Tibial nerve (tissue), 4 donors: Measurements from ENCODE around the gene NOTCH3. TPM values are rescaled to one million over a fixed set of nuclear protein-coding genes. Genes with fewer than 3 reads are reported as not detected.
A peak's percentile ranks its signal among the peaks of the same experiment; 100 is the strongest.

Source experiments
- DNase-seq, 2 donors: peaks; one replicate each; pipeline ENCODE4 v3.0.0-alpha.2; 2019; ENCODE audit warnings: low spot score in 2 of 2
- H3K27ac ChIP-seq, 4 donors: fragments of 200-600 bp; sonication (generic) in 3 of 4; one replicate each; pipeline ENCODE4 v1.5.1; 2017 to 2019; ENCODE audit warnings: mild to moderate bottlenecking in 1 of 4
- H3K27me3 ChIP-seq, 2 donors: fragments of 200-600 bp; sonication (generic) in 1 of 2; one replicate each; pipeline versions ENCODE4 v1.5.1 to v1.6.0; 2017 to 2019
- H3K36me3 ChIP-seq, 3 donors: fragments of 200-600 bp; sonication (generic); one replicate each; pipeline ENCODE4 v1.5.1; 2018 to 2019
- H3K4me1 ChIP-seq, 4 donors: fragments of 200-600 bp; sonication (generic) in 3 of 4; one replicate each; pipeline ENCODE4 v1.5.1; 2017 to 2019
- H3K4me3 ChIP-seq, 4 donors: fragments of 200-600 bp; sonication (generic) in 3 of 4; one replicate each; pipeline ENCODE4 v1.5.1; 2017 to 2019; ENCODE audit warnings: mild to moderate bottlenecking in 1 of 4, moderate library complexity in 1 of 4
- H3K9me3 ChIP-seq, 4 donors: fragments of 200-600 bp; sonication (generic) in 3 of 4; one replicate each; pipeline ENCODE4 v1.5.1; 2017 to 2019
- CTCF ChIP-seq, 5 experiments: fragments of 200-600 bp in 3 of 5; fragments of 450-650 bp in 2 of 5; sonication (generic) in 3 of 5; IDR thresholded peaks; one replicate each; pipeline ENCODE4 v1.5.1; 2016 to 2019; ENCODE audit warnings: antibody characterized with exemption in 5 of 5, mild to moderate bottlenecking in 3 of 5, moderate library complexity in 2 of 5
- EP300 ChIP-seq, 2 donors: sonication (generic); formaldehyde crosslinking; IDR thresholded peaks; one replicate each; pipeline ENCODE4 v1.6.1; 2017; ENCODE audit warnings: antibody characterized with exemption in 2 of 2, mild to moderate bottlenecking in 1 of 2
- POLR2A ChIP-seq, 2 donors: fragments of 450-650 bp; IDR thresholded peaks; one replicate each; pipeline ENCODE4 v1.6.1; 2017; ENCODE audit warnings: antibody characterized with exemption in 2 of 2, mild to moderate bottlenecking in 2 of 2, moderate library complexity in 2 of 2
- WGBS, 2 donors: methylation state at CpG; one replicate each; pipeline ENCODE4 v1.1.5; 2018; 5-methylcytosine and 5-hydroxymethylcytosine counted together
- total RNA-seq, 4 donors: library from RNA; depleted of rRNA; stranded (reverse); fragments of >200 nt; gene quantifications; one replicate each; pipeline ENCODE4 v1.1.0, GENCODE V29; 2016

NOTCH3 gene
- total RNA-seq, 4 donors from 2014 or later: 34.3 to 86.1 (median 53.2) TPM

GRCh38 chr19:15115080-15115479 is 85.7 kb downstream of the NOTCH3 start:
- H3K4me3 ChIP-seq: no peak overlapping the region
- WGBS, 2 donors: 31 to 54% methylated on average over 9 to 12 of the region's 13 CpGs
- no peaks in the 10 kb centered on the region for H3K27me3 ChIP-seq
- peak; percentile 45 to 48 for DNase-seq
- H3K4me1 ChIP-seq: peaks cover 0 to 19% (median 4%) of the 10 kb centered on the region in 4 donors
- peaks cover 3 to 99% (median 22%) of the 10 kb centered on the region in 3 donors for H3K36me3 ChIP-seq
- no peaks in the 10 kb centered on the region for H3K9me3 ChIP-seq
- H3K27ac ChIP-seq: peak overlapping the region in 2 of 4 donors; percentile 52 to 77
- no peak for TF ChIP-seq POLR2A (IDR thresholded peaks at IDR 0.05)
- no peak for TF ChIP-seq CTCF (IDR thresholded peaks at IDR 0.05)
- peak in 1 of 2 donors; percentile 8 for TF ChIP-seq EP300 (IDR thresholded peaks at IDR 0.05)

GRCh38 chr19:15114153-15114540 is 86.6 kb downstream of the NOTCH3 start:
- no peak for TF ChIP-seq POLR2A (IDR thresholded peaks at IDR 0.05)
- no peak for TF ChIP-seq CTCF (IDR thresholded peaks at IDR 0.05)
- TF ChIP-seq EP300 (IDR thresholded peaks at IDR 0.05): no peak
- H3K9me3 ChIP-seq: no peaks in the 10 kb centered on the region
- H3K4me1 ChIP-seq: peaks cover 0 to 28% (median 4%) of the 10 kb centered on the region in 4 donors
- H3K4me3 ChIP-seq: no peak overlapping the region
- no peaks in the 10 kb centered on the region for H3K27me3 ChIP-seq
- peaks cover 3 to 99% (median 20%) of the 10 kb centered on the region in 3 donors for H3K36me3 ChIP-seq
- 64 to 76% methylated on average over 4 to 7 of the region's 7 CpGs for WGBS, 2 donors
- peak overlapping the region in 1 of 4 donors; percentile 1 for H3K27ac ChIP-seq
- no peak for DNase-seq

DNA sequence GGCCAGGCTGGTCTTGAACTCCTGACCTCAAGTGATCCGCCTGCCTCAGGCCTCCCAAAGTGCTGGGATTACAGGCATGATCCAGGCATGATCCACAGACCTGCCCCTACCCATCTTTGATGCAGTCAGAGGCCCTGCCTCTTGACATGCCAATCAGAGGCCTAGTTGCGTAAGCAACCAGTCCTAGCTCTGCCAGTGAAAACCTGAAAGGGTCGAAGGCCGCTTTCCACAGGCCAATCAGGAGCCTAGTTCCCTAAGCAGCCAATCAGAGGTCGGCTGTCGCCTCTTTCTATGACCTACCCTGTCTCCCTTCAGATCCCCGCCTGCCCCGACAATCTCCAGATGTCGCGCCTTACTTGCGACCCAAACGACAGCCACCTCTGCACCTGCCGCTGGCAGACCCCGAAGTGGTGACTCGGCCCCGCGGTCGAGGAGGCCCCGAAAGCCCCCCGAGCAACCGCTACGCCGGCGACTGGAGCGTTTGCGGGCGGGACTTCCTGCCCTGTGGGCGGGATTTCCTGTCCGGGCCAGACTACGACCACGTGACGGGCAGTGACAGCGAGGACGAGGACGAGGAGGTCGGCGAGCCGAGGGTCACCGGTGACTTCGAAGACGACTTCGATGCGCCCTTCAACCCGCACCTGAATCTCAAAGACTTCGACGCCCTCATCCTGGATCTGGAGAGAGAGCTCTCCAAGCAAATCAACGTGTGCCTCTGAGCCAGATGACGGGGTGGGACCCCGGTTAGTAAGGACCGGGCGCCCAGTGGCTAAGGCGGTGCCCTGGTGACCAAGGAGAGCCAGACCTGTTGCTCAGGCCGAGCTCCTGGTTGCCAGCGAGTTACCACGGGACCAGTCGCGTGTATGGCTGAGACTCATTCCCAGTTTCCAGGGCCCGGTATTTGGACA is 87.3 kb downstream of the NOTCH3 start:
- Histone ChIP-seq H3K36me3 (peaks cover 3 to 97% (median 15%) of the 10 kb centered on the region in 3 donors), H3K27me3 (no peaks in the 10 kb centered on the region), H3K27ac (no peak overlapping the region), H3K4me1 (peaks cover 0 to 35% (median 5%) of the 10 kb centered on the region in 4 donors), H3K9me3 (no peaks in the 10 kb centered on the region), H3K4me3 (no peak overlapping the region)
- DNase-seq: no peak
- no peak for TF ChIP-seq EP300 (IDR thresholded peaks at IDR 0.05)
- TF ChIP-seq CTCF (IDR thresholded peaks at IDR 0.05): no peak
- no peak for TF ChIP-seq POLR2A (IDR thresholded peaks at IDR 0.05)
- WGBS, 2 donors: 88 to 94% methylated on average over 50 to 57 of the region's 58 CpGs

DNA sequence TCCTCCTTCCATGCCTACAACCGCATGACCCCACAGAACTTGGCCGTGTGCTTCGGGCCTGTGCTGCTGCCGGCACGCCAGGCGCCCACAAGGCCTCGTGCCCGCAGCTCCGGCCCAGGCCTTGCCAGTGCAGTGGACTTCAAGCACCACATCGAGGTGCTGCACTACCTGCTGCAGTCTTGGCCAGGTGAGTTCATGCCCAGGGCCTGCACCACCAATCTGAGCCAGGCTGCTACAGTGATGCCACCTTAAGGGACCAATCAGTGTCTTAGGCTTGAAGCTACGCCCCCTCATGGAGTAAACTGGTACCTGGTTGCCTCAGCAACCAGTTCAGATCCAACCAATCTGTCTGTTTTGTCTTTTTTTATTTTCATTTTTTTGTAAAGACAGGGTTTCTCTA is 88.4 kb downstream of the NOTCH3 start:
- WGBS, 2 donors: 87 to 96% methylated on average over 11 of the region's 11 CpGs
- no peak for TF ChIP-seq CTCF (IDR thresholded peaks at IDR 0.05)
- no peak for TF ChIP-seq POLR2A (IDR thresholded peaks at IDR 0.05)
- TF ChIP-seq EP300 (IDR thresholded peaks at IDR 0.05): no peak
- DNase-seq: no peak
- Histone ChIP-seq H3K27me3 (no peaks in the 10 kb centered on the region), H3K36me3 (peaks cover 3 to 86% (median 11%) of the 10 kb centered on the region in 3 donors), H3K9me3 (no peaks in the 10 kb centered on the region), H3K4me1 (peaks cover 0 to 41% (median 6%) of the 10 kb centered on the region in 4 donors), H3K4me3 (no peak overlapping the region), H3K27ac (no peak overlapping the region)

GRCh38 chr19:15111758-15112157 is 89.0 kb downstream of the NOTCH3 start:
- peaks cover 0 to 41% (median 6%) of the 10 kb centered on the region in 4 donors for H3K4me1 ChIP-seq
- DNase-seq: no peak
- WGBS, 2 donors: 92 to 93% methylated on average over 1 of the region's 1 CpG
- no peak overlapping the region for H3K4me3 ChIP-seq
- peaks cover 3 to 80% (median 7%) of the 10 kb centered on the region in 3 donors for H3K36me3 ChIP-seq
- no peaks in the 10 kb centered on the region for H3K27me3 ChIP-seq
- no peak overlapping the region for H3K27ac ChIP-seq
- no peaks in the 10 kb centered on the region for H3K9me3 ChIP-seq
- no peak for TF ChIP-seq POLR2A (IDR thresholded peaks at IDR 0.05)
- TF ChIP-seq CTCF (IDR thresholded peaks at IDR 0.05): no peak
- no peak for TF ChIP-seq EP300 (IDR thresholded peaks at IDR 0.05)
